K562 (cell line): Measurements from ENCODE around the gene ZFYVE19.

Experiments
- BRF2 ChIP-seq: IDR thresholded peaks from 3 replicates; pipeline ENCODE4 v1.6.1; 2011; ENCODE audit warnings: borderline replicate concordance, mild to moderate bottlenecking; ENCODE audit not compliant: insufficient read length, insufficient read depth
- CAMTA2 ChIP-seq: fragments of 250-450 bp; sonication (Bioruptor Pico); conservative IDR thresholded peaks from 2 replicates; pipeline ENCODE4 v1.5.1; 2022
- CREM ChIP-seq: IDR thresholded peaks from 2 replicates; pipeline ENCODE4 v1.6.1; 2014; ENCODE audit warnings: antibody characterized with exemption, low read depth
- CTCF ChIP-seq, 3 experiments: IDR thresholded peaks in 2 of 3; conservative IDR thresholded peaks in 1 of 3; 2 replicates each; pipeline ENCODE4 v1.5.1; 2011 to 2012; ENCODE audit warnings: low read length in 3 of 3, mild to moderate bottlenecking in 3 of 3, control low read depth in 2 of 3, improper control_type of control experiment in 1 of 3, inconsistent platforms in 1 of 3, low read depth in 1 of 3, mixed read lengths in 1 of 3, moderate library complexity in 1 of 3; ENCODE audit not compliant: insufficient read depth in 2 of 3
- FOXP1 ChIP-seq: sonication (generic); formaldehyde crosslinking; IDR thresholded peaks from 2 replicates; pipeline ENCODE4 v1.8.0; 2022; ENCODE audit warnings: mild to moderate bottlenecking, missing genetic modification reagents
- GTF2F1 ChIP-seq: IDR thresholded peaks from 2 replicates; pipeline ENCODE4 v1.6.1; 2011; ENCODE audit warnings: low read depth, low read length, improper control_type of control experiment
- PHF8 ChIP-seq: fragments of 200-600 bp; sonication (generic); IDR thresholded peaks from 2 replicates; pipeline ENCODE4 v1.6.1; 2012; ENCODE audit warnings: mixed run types, mild to moderate bottlenecking, inconsistent platforms, low read length, moderate library complexity, borderline replicate concordance
- SRSF9 ChIP-seq: fragments of 200-400 bp; formaldehyde crosslinking; IDR thresholded peaks from 2 replicates; pipeline ENCODE4 v1.6.1; 2017; ENCODE audit warnings: low read depth, low read length, borderline replicate concordance
- TEAD2 ChIP-seq: fragments of 450-650 bp; IDR thresholded peaks from 2 replicates; pipeline ENCODE4 v1.6.1; 2016; ENCODE audit warnings: missing genetic modification characterization, control low read depth, missing compliant biosample characterization

GRCh38 chr15:40776537-40777141 lies 30.2 kb upstream of the ZFYVE19 start:
- no peak for TF ChIP-seq TEAD2 (tag)
- TF ChIP-seq CTCF (IDR thresholded peaks at IDR 0.05 in 2 of 3, conservative IDR thresholded peaks at IDR 0.05 in 1 of 3; ENCODE audit: insufficient read depth in 2 of 3, low read depth in 1 of 3, low read length in 3 of 3), result no peak
- TF ChIP-seq SRSF9, result no peak
- no peak for TF ChIP-seq BRF2
- TF ChIP-seq CAMTA2, result no peak
- TF ChIP-seq PHF8, result no peak
- TF ChIP-seq GTF2F1, result no peak
- no peak for TF ChIP-seq FOXP1 (CRISPR knock-in tag)
- no peak for TF ChIP-seq CREM
